ENCODE data around the gene LDB3. TPM values are rescaled to one million over a fixed set of nuclear protein-coding genes. Genes with fewer than 3 reads are reported as not detected.

LDB3 gene
- total RNA-seq, 2 experiments from 2014 or later, result 0.05 to 0.08 TPM

DNA sequence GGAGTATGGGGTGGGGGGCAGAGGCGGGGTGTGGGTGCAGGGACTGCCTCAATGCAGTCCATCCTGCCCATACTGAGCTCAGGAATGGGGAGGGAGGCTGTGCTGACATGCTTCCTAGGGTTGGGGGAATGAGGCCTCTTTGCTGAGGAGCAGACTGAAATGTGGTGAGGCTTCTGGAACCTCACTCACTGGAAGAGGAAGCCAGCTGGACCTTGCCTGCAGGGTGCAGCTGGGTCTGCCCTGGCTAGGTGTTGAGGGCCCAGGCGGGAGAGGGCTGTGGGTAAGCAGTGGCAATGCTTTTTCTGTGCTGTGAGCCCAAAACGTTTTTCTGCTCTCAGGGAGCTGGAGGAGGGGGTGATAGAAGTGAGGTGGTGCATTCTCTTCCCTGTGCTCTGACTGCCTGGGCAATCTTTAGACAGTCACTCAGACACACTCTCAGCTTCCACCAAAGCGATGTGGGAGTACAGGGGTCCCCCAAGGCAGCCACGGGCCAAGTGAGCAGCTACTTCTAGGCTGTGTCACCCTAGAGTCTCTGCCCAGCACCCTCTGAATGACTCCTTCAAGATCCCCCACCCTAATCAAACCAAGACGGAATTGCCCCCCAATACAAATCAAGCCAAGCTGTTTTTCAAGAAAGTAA, 47.0 kb downstream of the LDB3 start:
- ChIA-PET CTCF (no interaction called here), POLR2A (no interaction called here)
- Histone ChIP-seq H3K4me3 (ENCODE audit: low read length) (no peak overlapping the region), H3K27me3 (ENCODE audit: control insufficient read depth in 1 of 2, insufficient read depth in 2 of 2, low read length in 2 of 2) (no peaks in the 10 kb centered on the region), H3K36me3 (ENCODE audit: insufficient read depth, low read length) (no peaks in the 10 kb centered on the region), H3K27ac (ENCODE audit: low read depth in 1 of 2, low read length in 2 of 2) (no peak overlapping the region), H3K4me1 (ENCODE audit: insufficient read depth, low read length) (peaks cover 17% of the 10 kb centered on the region), H3K9me3 (ENCODE audit: control insufficient read depth in 1 of 2, insufficient read depth in 1 of 2, low read length in 2 of 2) (peaks cover 0 to 4% of the 10 kb centered on the region in 2 experiments)
- DNase-seq, result no peak
- intact Hi-C loops (cut with DNase I, micrococcal nuclease), result no loop called here
- H3K4me3 Mint-ChIP-seq, result no peak overlapping the region
- ATAC-seq (ENCODE audit: poor library complexity), result no peak
- H3K36me3 Mint-ChIP-seq (ENCODE audit: low read depth), result peaks cover 6% of the 10 kb centered on the region
- H3K9me3 Mint-ChIP-seq, result no peaks in the 10 kb centered on the region
- peaks cover 20% of the 10 kb centered on the region for H3K4me1 Mint-ChIP-seq (ENCODE audit: low read depth)
- H3K27ac Mint-ChIP-seq, result no peak overlapping the region
- H3K27me3 Mint-ChIP-seq, result peaks cover under 1% of the 10 kb centered on the region
- TF ChIP-seq, protein P1, sequence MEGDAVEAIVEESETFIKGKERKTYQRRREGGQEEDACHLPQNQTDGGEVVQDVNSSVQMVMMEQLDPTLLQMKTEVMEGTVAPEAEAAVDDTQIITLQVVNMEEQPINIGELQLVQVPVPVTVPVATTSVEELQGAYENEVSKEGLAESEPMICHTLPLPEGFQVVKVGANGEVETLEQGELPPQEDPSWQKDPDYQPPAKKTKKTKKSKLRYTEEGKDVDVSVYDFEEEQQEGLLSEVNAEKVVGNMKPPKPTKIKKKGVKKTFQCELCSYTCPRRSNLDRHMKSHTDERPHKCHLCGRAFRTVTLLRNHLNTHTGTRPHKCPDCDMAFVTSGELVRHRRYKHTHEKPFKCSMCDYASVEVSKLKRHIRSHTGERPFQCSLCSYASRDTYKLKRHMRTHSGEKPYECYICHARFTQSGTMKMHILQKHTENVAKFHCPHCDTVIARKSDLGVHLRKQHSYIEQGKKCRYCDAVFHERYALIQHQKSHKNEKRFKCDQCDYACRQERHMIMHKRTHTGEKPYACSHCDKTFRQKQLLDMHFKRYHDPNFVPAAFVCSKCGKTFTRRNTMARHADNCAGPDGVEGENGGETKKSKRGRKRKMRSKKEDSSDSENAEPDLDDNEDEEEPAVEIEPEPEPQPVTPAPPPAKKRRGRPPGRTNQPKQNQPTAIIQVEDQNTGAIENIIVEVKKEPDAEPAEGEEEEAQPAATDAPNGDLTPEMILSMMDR (IDR thresholded peaks at IDR 0.05), result no peak

DNA sequence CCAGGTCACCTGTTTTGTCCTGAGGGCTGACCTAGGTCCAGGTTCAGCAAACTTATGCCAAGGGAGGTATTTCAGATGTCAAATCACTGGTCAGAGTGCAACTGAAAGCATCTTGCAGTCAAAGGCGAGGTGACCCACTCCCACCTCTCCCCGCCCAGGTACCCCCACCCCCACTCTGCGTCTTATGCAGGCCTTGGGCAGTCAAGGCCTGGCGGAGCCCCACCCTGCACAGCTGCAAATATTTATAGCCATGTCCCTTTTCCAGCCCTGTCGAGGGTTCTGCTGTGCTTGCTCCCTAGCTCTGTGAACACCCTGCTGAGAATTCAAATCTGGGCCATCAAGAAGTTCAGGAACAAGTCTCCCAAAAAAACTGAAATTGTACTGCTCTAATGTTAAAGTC, 47.5 kb downstream of the LDB3 start:
- no peaks in the 10 kb centered on the region for H3K9me3 ChIP-seq (ENCODE audit: control insufficient read depth in 1 of 2, insufficient read depth in 1 of 2, low read length in 2 of 2)
- Mint-ChIP-seq H3K4me3 (no peak overlapping the region), H3K9me3 (no peaks in the 10 kb centered on the region), H3K27me3 (peaks cover 5% of the 10 kb centered on the region), H3K4me1 (ENCODE audit: low read depth) (peaks cover 16% of the 10 kb centered on the region), H3K36me3 (ENCODE audit: low read depth) (peaks cover 2% of the 10 kb centered on the region), H3K27ac (no peak overlapping the region)
- CTCF ChIA-PET, result no interaction called here
- intact Hi-C loops (cut with DNase I, micrococcal nuclease), result no loop called here
- H3K36me3 ChIP-seq (ENCODE audit: insufficient read depth, low read length), result no peaks in the 10 kb centered on the region
- DNase-seq (no peak), ATAC-seq (ENCODE audit: poor library complexity) (no peak)
- POLR2A ChIA-PET, result no interaction called here
- H3K27me3 ChIP-seq (ENCODE audit: control insufficient read depth in 1 of 2, insufficient read depth in 2 of 2, low read length in 2 of 2), result no peaks in the 10 kb centered on the region
- H3K4me3 ChIP-seq (ENCODE audit: low read length), result no peak overlapping the region
- peaks cover 11% of the 10 kb centered on the region for H3K4me1 ChIP-seq (ENCODE audit: insufficient read depth, low read length)
- no peak overlapping the region for H3K27ac ChIP-seq (ENCODE audit: low read depth in 1 of 2, low read length in 2 of 2)
- TF ChIP-seq, protein P1 (IDR thresholded peaks at IDR 0.05), result no peak

DNA sequence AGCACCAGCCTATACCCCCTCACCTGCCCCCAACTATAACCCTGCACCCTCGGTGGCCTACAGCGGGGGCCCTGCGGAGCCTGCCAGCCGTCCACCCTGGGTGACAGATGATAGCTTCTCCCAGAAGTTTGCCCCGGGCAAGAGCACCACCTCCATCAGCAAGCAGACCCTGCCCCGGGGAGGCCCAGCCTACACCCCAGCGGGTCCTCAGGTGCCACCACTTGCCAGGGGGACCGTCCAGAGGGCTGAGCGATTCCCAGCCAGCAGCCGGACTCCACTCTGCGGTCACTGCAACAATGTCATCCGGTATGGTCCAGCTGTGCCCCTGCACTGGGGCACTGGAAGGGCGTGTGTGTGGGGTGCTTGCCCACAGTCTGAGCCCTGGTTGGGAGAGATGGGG, 48.2 kb downstream of the LDB3 start:
- Mint-ChIP-seq H3K36me3 (ENCODE audit: low read depth) (no peaks in the 10 kb centered on the region), H3K4me3 (no peak overlapping the region), H3K9me3 (no peaks in the 10 kb centered on the region), H3K27me3 (peaks cover 5% of the 10 kb centered on the region), H3K27ac (no peak overlapping the region), H3K4me1 (ENCODE audit: low read depth) (peaks cover 13% of the 10 kb centered on the region)
- H3K27me3 ChIP-seq (ENCODE audit: control insufficient read depth in 1 of 2, insufficient read depth in 2 of 2, low read length in 2 of 2), result no peaks in the 10 kb centered on the region
- no peaks in the 10 kb centered on the region for H3K36me3 ChIP-seq (ENCODE audit: insufficient read depth, low read length)
- H3K4me3 ChIP-seq (ENCODE audit: low read length), result no peak overlapping the region
- peaks cover 9% of the 10 kb centered on the region for H3K4me1 ChIP-seq (ENCODE audit: insufficient read depth, low read length)
- ATAC-seq (ENCODE audit: poor library complexity), result no peak
- TF ChIP-seq, protein P1 (IDR thresholded peaks at IDR 0.05), result no peak
- ChIA-PET POLR2A (no interaction called here), CTCF (no interaction called here)
- no peak for DNase-seq
- intact Hi-C loops (cut with DNase I, micrococcal nuclease), result no loop called here
- H3K9me3 ChIP-seq (ENCODE audit: control insufficient read depth in 1 of 2, insufficient read depth in 1 of 2, low read length in 2 of 2), result no peaks in the 10 kb centered on the region
- no peak overlapping the region for H3K27ac ChIP-seq (ENCODE audit: low read depth in 1 of 2, low read length in 2 of 2)

Measured in CD4-positive, alpha-beta T cell (primary cell).